ENCODE measurements around the gene AMBN. TPM values are rescaled to one million over a fixed set of nuclear protein-coding genes. Genes with fewer than 3 reads are reported as not detected.

The AMBN gene
- total and polyA plus RNA-seq, 2 experiments from 2014 or later: not detected

- TF ChIP-seq, protein P1, sequence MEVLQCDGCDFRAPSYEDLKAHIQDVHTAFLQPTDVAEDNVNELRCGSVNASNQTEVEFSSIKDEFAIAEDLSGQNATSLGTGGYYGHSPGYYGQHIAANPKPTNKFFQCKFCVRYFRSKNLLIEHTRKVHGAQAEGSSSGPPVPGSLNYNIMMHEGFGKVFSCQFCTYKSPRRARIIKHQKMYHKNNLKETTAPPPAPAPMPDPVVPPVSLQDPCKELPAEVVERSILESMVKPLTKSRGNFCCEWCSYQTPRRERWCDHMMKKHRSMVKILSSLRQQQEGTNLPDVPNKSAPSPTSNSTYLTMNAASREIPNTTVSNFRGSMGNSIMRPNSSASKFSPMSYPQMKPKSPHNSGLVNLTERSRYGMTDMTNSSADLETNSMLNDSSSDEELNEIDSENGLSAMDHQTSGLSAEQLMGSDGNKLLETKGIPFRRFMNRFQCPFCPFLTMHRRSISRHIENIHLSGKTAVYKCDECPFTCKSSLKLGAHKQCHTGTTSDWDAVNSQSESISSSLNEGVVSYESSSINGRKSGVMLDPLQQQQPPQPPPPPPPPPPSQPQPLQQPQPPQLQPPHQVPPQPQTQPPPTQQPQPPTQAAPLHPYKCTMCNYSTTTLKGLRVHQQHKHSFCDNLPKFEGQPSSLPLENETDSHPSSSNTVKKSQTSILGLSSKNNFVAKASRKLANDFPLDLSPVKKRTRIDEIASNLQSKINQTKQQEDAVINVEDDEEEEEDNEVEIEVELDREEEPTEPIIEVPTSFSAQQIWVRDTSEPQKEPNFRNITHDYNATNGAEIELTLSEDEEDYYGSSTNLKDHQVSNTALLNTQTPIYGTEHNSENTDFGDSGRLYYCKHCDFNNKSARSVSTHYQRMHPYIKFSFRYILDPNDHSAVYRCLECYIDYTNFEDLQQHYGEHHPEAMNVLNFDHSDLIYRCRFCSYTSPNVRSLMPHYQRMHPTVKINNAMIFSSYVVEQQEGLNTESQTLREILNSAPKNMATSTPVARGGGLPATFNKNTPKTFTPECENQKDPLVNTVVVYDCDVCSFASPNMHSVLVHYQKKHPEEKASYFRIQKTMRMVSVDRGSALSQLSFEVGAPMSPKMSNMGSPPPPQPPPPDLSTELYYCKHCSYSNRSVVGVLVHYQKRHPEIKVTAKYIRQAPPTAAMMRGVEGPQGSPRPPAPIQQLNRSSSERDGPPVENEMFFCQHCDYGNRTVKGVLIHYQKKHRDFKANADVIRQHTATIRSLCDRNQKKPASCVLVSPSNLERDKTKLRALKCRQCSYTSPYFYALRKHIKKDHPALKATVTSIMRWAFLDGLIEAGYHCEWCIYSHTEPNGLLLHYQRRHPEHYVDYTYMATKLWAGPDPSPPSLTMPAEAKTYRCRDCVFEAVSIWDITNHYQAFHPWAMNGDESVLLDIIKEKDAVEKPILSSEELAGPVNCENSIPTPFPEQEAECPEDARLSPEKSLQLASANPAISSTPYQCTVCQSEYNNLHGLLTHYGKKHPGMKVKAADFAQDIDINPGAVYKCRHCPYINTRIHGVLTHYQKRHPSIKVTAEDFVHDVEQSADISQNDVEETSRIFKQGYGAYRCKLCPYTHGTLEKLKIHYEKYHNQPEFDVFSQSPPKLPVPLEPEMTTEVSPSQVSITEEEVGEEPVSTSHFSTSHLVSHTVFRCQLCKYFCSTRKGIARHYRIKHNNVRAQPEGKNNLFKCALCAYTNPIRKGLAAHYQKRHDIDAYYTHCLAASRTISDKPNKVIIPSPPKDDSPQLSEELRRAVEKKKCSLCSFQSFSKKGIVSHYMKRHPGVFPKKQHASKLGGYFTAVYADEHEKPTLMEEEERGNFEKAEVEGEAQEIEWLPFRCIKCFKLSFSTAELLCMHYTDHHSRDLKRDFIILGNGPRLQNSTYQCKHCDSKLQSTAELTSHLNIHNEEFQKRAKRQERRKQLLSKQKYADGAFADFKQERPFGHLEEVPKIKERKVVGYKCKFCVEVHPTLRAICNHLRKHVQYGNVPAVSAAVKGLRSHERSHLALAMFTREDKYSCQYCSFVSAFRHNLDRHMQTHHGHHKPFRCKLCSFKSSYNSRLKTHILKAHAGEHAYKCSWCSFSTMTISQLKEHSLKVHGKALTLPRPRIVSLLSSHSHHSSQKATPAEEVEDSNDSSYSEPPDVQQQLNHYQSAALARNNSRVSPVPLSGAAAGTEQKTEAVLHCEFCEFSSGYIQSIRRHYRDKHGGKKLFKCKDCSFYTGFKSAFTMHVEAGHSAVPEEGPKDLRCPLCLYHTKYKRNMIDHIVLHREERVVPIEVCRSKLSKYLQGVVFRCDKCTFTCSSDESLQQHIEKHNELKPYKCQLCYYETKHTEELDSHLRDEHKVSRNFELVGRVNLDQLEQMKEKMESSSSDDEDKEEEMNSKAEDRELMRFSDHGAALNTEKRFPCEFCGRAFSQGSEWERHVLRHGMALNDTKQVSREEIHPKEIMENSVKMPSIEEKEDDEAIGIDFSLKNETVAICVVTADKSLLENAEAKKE (CRISPR knock-in tag; IDR thresholded peaks at IDR 0.05): no peak
- no peak for TF ChIP-seq EZH2 (IDR thresholded peaks at IDR 0.05; ENCODE audit: low read depth, unreplicated experiment)
Measured at GRCh38 chr4:70556856-70557255, 35.2 kb upstream of the AMBN start (continued).

- no peak overlapping the region for H2AFZ ChIP-seq
- DNase-seq (ENCODE audit: low spot score): peak; percentile 74
- peak; percentile 41; the same call in 2 of the 3 replicates for ATAC-seq
Measured at GRCh38 chr4:70559211-70559830, 32.7 kb upstream of the AMBN start.

More at GRCh38 chr4:70559211-70559830, 32.7 kb upstream of the AMBN start:
- no peak overlapping the region for H3K4me3 Mint-ChIP-seq
- no peaks in the 10 kb centered on the region for H3K9me2 ChIP-seq (ENCODE audit: insufficient read depth)
- peaks cover 3% of the 10 kb centered on the region; the same call in 1 of the 3 replicates for H3K4me1 Mint-ChIP-seq
- no peaks in the 10 kb centered on the region for H4K20me1 ChIP-seq (replicated peaks; ENCODE audit: insufficient read depth)
- no peak overlapping the region for H3K4me2 ChIP-seq
- 0 out of 3 replicates have a peak, but pooled peaks cover 2% of the 10 kb centered on the region for H3K9me3 Mint-ChIP-seq
- H3K27me3 ChIP-seq (ENCODE audit: insufficient read depth): no peaks in the 10 kb centered on the region
- H3K36me3 Mint-ChIP-seq (ENCODE audit: low read depth): no peaks in the 10 kb centered on the region
- H3F3A ChIP-seq (replicated peaks; ENCODE audit: low read depth): no peaks in the 10 kb centered on the region
- H3K27ac ChIP-seq (ENCODE audit: low read depth): no peak overlapping the region
- no peaks in the 10 kb centered on the region for H3K79me2 ChIP-seq (replicated peaks; ENCODE audit: insufficient read depth)
- no peak overlapping the region for H3K27ac Mint-ChIP-seq
- no peaks in the 10 kb centered on the region for H3K27me3 Mint-ChIP-seq (ENCODE audit: insufficient read depth, low read depth, poor library complexity)
- peaks cover 3% of the 10 kb centered on the region; the same call in 1 of the 2 replicates for H3K4me1 ChIP-seq (ENCODE audit: insufficient read depth)
- H3K4me3 ChIP-seq: no peak overlapping the region
- TF ChIP-seq CTCF (conservative IDR thresholded peaks at IDR 0.05; ENCODE audit: low read depth in 2 of 2) (peak; percentile 86 to 88), ZNF114 (CRISPR knock-in tag; IDR thresholded peaks at IDR 0.05) (no peak)
- no peaks in the 10 kb centered on the region for H3K36me3 ChIP-seq (ENCODE audit: insufficient read depth)
